ENCODE results near the gene CDCP1. TPM values are rescaled to one million over a fixed set of nuclear protein-coding genes. Genes with fewer than 3 reads are reported as not detected.

Gene CDCP1
- total RNA-seq, 4 donors from 2014 or later = 1.2 to 6.4 (median 2.1) TPM

- TF ChIP-seq CTCF (IDR thresholded peaks at IDR 0.05) (no peak), POLR2AphosphoS5 (IDR thresholded peaks at IDR 0.05) (no peak), POLR2A (IDR thresholded peaks at IDR 0.05; ENCODE audit: low read depth) (no peak), EP300 (IDR thresholded peaks at IDR 0.05) (no peak)
- intact Hi-C loops (cut with DNase I) = no loop called here
- no peaks in the 10 kb centered on the region for H3K9me3 ChIP-seq
- H3K27me3 ChIP-seq = no peaks in the 10 kb centered on the region
- H3K4me3 ChIP-seq = no peak overlapping the region
- 46% methylated on average over 3 of the region's 4 CpGs for WGBS
- no peaks in the 10 kb centered on the region for H3K36me3 ChIP-seq
- DNase-seq (ENCODE audit: extremely low spot score) = no peak
- peaks cover 0 to 3% (median 0%) of the 10 kb centered on the region in 4 donors for H3K4me1 ChIP-seq
- H3K27ac ChIP-seq (replicated peaks in 1 of 4) = no peak overlapping the region
Observed at GRCh38 chr3:45048244-45048643, 97.9 kb downstream of the CDCP1 start.

- H3K4me3 ChIP-seq = no peak overlapping the region
Observed at GRCh38 chr3:45043728-45044299, 102.4 kb downstream of the CDCP1 start.

GRCh38 chr3:45042162-45042561, 104.0 kb downstream of the CDCP1 start:
- Histone ChIP-seq H3K36me3 (no peaks in the 10 kb centered on the region), H3K4me3 (no peak overlapping the region), H3K27me3 (no peaks in the 10 kb centered on the region), H3K9me3 (no peaks in the 10 kb centered on the region), H3K4me1 (peaks cover 3 to 22% (median 15%) of the 10 kb centered on the region in 4 donors), H3K27ac (replicated peaks in 1 of 4) (no peak overlapping the region)
- DNase-seq (ENCODE audit: extremely low spot score) = no peak
- intact Hi-C loops (cut with DNase I) = no loop called here
- no peak for TF ChIP-seq CTCF (IDR thresholded peaks at IDR 0.05)
- no peak for TF ChIP-seq EP300 (IDR thresholded peaks at IDR 0.05)
- TF ChIP-seq POLR2A (IDR thresholded peaks at IDR 0.05; ENCODE audit: low read depth) = no peak
- TF ChIP-seq POLR2AphosphoS5 (IDR thresholded peaks at IDR 0.05) = no peak
- 96% methylated on average over 3 of the region's 3 CpGs for WGBS

More at GRCh38 chr3:45043728-45044299, 102.4 kb downstream of the CDCP1 start:
- DNase-seq (ENCODE audit: extremely low spot score) = no peak
- TF ChIP-seq POLR2A (IDR thresholded peaks at IDR 0.05; ENCODE audit: low read depth) = no peak
- peak in 2 of 3 experiments; percentile 15 to 27 for TF ChIP-seq CTCF (IDR thresholded peaks at IDR 0.05)
- intact Hi-C loops (cut with DNase I) = no loop called here
- 53% methylated on average over 2 of the region's 2 CpGs for WGBS
- Histone ChIP-seq H3K36me3 (no peaks in the 10 kb centered on the region), H3K27me3 (no peaks in the 10 kb centered on the region), H3K9me3 (no peaks in the 10 kb centered on the region), H3K4me1 (peaks cover 0 to 17% (median 10%) of the 10 kb centered on the region in 4 donors), H3K27ac (replicated peaks in 1 of 4) (no peak overlapping the region)

GRCh38 chr3:45041666-45042065, 104.5 kb downstream of the CDCP1 start:
- H3K27ac ChIP-seq (replicated peaks in 1 of 4) = no peak overlapping the region
- H3K9me3 ChIP-seq = no peaks in the 10 kb centered on the region
- intact Hi-C loops (cut with DNase I) = loop anchor here (1.0 kb wide), 1 partner anchor 169 kb away; no protein-coding TSS in a partner anchor
- H3K4me1 ChIP-seq = peaks cover 8 to 27% (median 20%) of the 10 kb centered on the region in 4 donors
- H3K27me3 ChIP-seq = no peaks in the 10 kb centered on the region
- DNase-seq (ENCODE audit: extremely low spot score) = no peak
- 88% methylated on average over 2 of the region's 2 CpGs for WGBS
- no peaks in the 10 kb centered on the region for H3K36me3 ChIP-seq
- H3K4me3 ChIP-seq = no peak overlapping the region
- TF ChIP-seq EP300 (IDR thresholded peaks at IDR 0.05) (no peak), POLR2AphosphoS5 (IDR thresholded peaks at IDR 0.05) (no peak), CTCF (IDR thresholded peaks at IDR 0.05) (no peak), POLR2A (IDR thresholded peaks at IDR 0.05; ENCODE audit: low read depth) (no peak)
